NCI-H2029 treated with DMSO at 0.1 percent for 48 hours (cell line): ENCODE results near the gene CLIP4.
A peak's percentile ranks its signal among the peaks of the same experiment; 100 is the strongest.
"Not testable (repeated sequence)": the region's sequence is repeated elsewhere in the genome, so short reads cannot be mapped to it uniquely, and the experiment has no call there.

ENCODE experiments used
- DNase-seq: peaks from one replicate; lab custom pipeline; 2025; lab: John Stamatoyannopoulos, UW

The CLIP4 gene

GRCh38 chr2:29100564-29100963 lies 14.7 kb upstream of the CLIP4 start:
- no peak for DNase-seq

DNA sequence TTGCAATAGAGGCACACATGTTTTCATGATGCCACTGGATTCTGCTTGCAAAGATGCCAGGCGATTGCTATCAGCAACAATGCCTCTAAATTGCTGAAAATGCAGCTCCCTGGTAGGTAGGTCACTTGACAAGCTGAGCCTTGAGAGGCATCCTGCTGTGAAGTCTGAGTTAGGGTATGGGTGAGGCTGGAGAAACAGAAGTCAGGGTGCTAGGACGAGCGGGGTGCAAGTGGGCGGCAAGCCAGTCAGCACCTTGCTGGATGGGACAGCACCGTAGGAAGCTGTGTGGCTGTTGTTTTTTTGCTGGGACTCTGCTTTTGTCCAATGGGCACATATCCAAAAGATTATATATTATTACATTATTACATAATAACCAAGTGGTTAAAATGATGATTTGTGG lies 10.5 kb upstream of the CLIP4 start:
- no peak for DNase-seq

DNA sequence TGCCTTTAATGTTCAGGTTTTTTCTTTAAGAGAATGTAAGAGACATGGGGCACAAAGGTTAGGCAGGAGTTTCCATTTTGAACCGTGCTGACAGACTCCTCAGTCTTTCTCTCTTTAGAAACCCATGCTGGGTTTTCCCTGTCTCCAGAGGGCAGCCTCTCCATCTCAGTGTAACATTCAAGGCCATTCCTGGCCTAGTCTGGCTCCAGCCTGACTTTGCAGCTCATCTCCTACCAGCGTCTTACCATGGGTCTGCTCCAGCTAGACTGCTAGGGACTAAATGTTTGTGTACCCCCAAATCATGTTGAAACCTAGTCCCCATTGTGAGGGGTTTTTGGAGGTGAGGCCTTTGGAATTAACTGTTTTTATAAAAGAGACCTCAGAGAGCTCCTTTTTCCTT lies 9.8 kb upstream of the CLIP4 start:
- DNase-seq: no peak

GRCh38 chr2:29106256-29106655 lies 9.0 kb upstream of the CLIP4 start:
- no peak for DNase-seq

DNA sequence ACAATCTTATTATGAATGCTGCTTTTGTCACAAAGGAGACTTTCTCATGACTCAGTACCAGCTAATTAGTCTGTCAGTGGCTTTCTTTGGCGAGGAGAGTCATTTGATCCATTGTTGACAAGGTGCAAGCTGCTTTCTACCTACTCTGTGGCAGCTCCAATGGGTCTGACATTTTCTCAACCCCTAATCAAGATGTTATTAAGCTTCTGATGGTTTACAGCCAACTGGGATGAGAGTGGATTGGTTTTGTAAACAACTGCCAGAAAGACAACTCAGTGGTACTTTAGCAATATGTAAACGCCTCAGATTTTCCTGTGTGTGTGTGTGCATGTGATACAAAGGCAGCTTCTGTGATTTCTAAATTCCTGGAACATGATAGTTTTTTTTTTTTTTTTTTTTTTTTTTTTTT lies 8.2 kb upstream of the CLIP4 start:
- no peak for DNase-seq

DNA sequence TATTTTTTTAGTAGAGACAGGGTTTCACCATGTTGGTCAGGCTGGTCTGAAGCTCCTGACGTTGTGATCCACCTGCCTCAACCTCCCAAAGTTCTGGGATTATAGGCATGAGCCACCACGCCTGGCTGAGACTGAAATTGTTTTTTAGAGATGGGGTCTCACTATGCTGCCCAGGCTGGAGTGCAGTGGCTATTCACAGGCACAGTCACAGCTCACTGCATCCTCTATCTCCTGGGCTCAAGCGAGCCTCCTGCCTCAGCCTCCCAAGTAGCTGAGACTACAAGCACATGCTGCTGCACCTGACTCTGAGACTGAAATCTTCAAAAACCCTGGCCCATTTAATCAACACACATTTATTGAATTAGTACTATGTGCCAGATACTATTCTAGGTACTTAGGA lies 7.7 kb upstream of the CLIP4 start:
- DNase-seq: not testable (repeated sequence)

GRCh38 chr2:29108225-29108624 lies 7.0 kb upstream of the CLIP4 start:
- no peak for DNase-seq

GRCh38 chr2:29109246-29109645 lies 6.0 kb upstream of the CLIP4 start:
- DNase-seq: no peak

DNA sequence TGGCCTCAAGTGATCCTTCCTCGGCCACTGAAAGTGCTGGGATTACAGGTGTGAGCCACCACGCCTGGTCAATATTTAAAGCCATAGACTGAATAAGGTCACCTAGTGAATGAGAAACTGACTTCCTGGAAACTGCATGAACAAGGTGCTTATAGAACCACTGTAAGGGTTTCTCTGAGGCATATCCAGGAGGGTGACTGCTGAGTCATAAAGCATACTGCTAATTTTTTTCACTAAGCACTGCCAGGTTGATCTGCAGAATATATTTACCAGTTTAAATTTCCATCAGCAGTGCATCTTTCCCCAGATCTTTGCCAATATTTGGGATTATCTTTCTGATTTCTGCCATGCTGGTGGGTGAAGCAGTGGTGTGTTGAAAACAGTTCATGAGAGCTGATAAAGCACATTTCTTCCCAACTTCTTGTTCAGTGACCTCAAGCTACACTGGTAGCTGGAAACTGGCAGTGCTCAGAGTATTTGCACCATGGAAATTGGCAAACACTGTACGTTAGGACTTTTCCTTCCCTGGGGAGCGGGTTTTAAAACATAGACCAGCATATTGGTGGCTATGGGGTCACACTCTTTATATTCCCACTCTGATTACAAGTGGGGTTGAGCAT lies 4.2 kb upstream of the CLIP4 start:
- DNase-seq: no peak

GRCh38 chr2:29112379-29112778 lies 2.8 kb upstream of the CLIP4 start:
- no peak for DNase-seq

DNA sequence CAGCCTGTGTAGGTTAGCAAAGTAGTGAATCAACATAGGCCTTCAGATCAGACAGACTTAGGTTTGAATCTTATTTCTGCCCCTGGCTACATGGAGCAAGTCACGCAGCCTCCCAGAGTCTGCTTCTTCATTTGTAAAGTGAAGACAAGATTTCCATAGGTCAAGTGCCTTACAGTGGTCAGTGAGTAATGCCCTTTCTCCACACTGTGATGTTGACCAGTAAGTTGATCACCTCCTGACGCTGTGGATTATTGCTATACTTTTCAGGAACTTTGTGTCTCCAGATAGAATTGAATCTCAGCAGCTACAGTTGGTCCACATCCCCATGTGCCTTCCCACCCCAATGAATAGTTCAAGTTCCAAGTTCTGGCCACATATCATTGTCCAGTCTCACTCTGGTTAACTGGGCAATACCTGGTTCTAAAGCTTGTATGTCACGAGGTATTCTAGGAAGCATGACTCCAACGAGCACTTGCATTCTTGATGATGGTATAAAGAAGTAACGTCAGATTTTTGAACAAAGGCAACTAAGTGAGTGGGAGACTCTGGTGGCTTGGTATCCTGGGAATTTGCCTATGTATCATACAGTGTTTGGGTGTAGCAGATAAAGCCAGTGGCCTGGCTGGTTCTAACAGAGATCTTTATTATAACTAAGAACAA lies 2.1 kb upstream of the CLIP4 start:
- DNase-seq: no peak

- peak; percentile 91 for DNase-seq
Measured at GRCh38 chr2:29113891-29114321, 1.3 kb upstream of the CLIP4 start.

DNA sequence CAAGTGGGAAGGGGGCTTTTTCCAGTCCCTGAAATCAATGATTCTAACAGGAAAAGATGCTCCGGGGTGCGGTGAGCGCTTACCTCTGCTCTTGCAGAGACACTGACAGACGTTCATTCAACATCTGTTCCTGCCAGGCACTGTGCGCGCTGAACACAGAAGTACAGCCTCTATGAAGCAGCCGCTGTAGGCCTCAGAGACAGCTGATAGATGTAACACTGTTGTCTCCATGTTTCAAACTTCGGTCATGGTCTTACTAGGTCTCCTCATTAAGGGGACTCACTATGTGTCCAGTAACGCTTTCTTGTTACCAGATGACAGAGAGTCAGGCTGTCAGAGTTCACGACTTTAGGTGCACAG lies 649 bp upstream of the CLIP4 start:
- DNase-seq: no peak

DNA sequence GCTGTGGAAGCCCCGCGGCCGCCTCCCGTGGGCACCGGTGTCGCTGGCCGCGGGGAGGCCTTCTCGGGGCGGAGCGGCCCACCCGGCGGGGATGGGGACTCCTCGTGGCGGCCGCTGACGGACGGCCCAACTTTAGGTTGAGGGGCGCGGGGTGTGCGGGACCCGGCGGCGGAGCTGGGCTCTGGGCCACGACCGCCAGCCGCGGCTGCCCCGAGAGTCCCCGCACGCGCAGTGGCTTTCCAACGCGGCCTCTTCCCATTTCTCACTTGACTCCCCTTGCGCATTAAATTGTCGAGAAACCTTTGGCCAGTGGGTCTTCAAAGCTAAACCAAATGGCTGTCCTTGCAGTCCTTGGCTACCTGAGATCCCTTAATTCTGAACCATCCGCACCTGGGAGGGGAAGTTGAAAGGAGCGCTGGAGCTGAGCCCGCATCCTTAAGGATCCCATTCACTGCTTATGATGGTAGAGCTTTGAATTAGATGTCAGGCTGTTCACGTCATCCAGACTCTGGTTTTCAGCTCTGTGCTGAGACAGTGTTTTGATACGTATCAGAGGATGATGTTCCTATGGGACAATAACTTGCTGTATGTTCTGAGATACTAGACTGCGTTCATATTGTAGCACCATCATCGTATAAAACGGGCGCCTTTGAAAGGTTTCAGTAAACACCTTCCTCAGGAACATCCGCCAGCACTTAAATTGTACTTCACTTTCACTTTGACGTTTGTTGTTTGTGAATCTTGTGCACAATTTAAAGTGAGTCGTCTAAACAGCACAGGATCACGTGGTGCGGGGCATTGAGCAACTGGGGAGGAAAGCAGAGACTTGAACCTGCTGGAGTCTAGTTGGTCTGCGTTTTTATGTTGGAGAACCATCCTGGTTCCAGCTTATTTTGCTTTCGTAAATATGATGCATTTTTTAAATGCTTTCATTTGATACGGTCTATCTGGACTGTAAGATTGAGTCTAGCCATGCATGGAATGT lies 874 bp downstream of the CLIP4 start:
- no peak for DNase-seq

- DNase-seq: no peak
Measured at GRCh38 chr2:29117636-29118303, 2.6 kb downstream of the CLIP4 start.

DNA sequence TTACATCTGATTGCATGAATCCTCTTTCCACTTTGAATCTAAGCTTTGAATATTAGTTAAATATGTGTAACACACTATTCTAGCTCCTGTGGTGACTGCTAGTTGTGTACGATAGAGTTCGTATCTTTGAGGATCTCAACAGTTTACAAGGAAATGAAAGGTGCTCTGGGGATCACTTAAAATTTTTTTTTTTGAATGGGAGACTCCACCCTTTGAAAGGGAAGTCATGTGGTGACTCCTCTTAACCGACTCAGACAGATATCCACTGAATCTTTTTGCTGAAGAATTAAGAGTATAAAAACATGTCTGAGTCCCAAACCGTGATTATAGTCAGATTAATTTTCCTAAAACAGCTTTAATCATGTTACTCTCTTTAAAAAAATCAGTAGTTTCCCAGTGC lies 4.0 kb downstream of the CLIP4 start:
- DNase-seq: no peak

DNA sequence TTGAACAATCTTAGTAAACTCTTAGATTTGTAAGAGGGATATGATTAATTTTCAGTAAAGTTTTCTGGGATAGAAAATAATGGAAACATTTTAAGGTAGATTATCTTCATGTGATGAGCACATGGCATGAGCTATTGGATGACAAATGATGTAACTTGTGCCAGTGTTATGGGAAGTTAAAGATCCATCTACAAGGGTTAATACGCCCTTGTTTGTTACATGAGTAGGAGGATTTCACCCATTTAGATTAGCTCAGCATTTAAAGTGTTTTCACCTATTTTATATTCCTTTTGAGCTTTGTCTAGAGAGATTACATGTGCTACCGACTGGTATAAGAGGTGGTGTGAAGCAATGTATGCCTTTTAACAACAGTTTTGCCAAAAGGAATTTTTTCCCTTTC lies 5.6 kb downstream of the CLIP4 start:
- no peak for DNase-seq

DNA sequence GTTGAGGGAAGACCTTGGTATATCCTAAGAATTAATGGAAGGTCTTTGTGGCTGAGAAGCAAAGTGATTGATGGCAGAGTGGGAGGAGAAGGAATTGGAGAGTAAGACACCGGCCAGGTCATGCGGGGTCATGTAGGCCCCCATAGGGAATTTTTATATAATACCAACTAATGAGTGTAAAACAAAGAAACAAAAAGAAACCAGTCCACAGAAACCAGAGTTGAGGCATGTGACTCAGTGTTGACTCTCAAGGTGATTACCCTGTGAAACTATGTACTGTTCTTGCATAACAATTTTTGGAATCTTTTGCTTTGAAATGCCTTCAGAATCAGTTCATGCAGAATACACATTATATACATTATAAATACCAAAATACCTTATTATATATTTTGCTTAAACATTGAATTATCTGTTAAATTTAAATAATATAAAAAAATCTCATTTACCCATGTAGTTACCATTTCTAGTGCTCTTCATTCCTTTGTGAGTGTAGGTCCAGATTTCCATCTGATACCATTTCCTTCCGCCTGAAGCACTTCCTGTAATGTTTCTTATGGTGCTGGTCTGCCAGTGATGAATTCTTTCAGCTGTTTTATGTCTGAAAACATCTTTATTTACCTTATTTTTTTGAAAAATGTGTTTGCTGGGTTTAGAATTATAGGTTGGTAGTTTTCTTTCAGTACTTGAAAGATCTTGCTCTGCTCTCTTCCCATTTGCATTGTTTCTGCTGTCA lies 8.6 kb downstream of the CLIP4 start:
- no peak for DNase-seq

DNA sequence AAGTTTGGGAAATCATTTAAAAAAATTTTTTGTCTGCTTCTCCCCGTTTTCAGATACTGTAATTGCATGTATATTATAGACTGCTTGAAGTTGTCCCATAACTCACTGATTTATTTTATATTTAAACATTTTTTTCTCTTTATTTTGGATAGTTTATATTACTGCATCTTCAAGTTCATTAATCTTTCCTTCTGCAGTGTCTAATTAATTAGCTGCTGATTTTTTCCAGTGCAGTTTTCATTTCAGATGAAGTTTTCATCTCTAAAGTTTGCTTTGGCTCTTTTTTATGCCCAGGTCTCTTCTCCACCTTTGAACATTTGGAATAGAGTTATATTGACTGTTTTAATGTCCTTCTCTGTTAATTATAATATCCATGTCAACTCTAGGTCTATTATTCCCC lies 9.3 kb downstream of the CLIP4 start:
- DNase-seq: no peak

DNA sequence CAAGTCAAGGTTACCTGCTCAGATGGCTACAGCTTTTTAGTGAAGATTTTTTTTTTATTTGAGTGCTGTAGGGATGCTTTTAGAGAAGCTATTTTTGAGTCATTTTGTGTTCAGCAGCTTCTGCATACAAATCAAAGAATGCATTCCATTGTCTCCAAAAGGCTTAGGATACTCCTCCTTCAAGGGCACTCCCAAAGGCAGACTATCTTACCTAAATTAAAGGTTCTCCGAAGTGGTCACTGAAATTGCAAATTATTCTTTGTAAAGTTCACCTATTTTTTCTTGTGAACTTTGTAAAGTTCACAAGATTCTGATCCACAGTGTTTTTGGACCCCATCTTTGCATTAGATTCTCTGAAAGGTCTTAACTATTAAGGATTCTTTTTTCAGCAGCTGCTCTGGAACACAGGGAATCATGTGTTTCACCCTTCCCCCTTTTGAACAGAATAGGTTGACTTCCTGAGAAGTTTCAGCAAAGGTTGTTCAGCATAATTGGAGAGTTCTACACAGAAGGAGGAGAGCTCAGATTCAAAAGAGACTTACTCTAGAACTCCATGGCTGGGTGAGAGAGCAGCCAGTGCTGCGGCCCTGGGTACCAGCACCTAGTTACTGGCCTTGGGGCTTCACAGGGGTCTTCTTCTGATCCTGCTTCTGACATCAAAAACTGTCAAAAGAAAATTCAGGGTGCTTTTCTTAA lies 14.5 kb downstream of the CLIP4 start:
- no peak for DNase-seq

- no peak for DNase-seq
Measured at GRCh38 chr2:29130295-29130694, 15.1 kb downstream of the CLIP4 start.
